Suppressor macrophage treated with lipopolysaccharide for 4 hours (primary cell): ENCODE data around the gene PRDX4.
"Not testable (repeated sequence)": the region's sequence is repeated elsewhere in the genome, so short reads cannot be mapped to it uniquely, and the experiment has no call there.

ENCODE experiments used
- DNase-seq: peaks from one replicate; pipeline ENCODE4 v3.0.0-alpha.2; 2020

The PRDX4 gene

GRCh38 chrX:23676486-23676885 is 9.2 kb downstream of the PRDX4 start:
- not testable (repeated sequence) for DNase-seq

GRCh38 chrX:23692166-23692565 is 24.9 kb downstream of the PRDX4 start:
- DNase-seq = no peak

DNA sequence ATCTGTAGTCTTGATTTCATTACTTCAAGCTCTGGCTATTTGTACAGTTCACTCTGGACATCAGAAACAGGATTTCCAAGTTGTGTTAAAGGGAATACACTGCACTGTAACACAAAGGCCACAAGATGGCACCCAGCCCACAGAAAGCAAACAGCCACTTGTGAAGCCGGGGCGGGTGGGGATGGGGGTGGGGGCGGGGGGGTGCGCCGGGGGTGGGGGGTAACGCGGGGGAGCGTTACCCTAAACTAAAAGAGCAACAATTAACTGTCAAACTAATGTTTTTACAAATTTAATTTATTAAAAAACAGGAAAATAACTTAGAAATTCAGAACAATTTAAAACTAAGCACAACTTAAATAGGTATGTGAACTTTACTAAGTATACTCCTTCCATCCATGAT is 27.3 kb downstream of the PRDX4 start:
- DNase-seq = peak; percentile 49

DNA sequence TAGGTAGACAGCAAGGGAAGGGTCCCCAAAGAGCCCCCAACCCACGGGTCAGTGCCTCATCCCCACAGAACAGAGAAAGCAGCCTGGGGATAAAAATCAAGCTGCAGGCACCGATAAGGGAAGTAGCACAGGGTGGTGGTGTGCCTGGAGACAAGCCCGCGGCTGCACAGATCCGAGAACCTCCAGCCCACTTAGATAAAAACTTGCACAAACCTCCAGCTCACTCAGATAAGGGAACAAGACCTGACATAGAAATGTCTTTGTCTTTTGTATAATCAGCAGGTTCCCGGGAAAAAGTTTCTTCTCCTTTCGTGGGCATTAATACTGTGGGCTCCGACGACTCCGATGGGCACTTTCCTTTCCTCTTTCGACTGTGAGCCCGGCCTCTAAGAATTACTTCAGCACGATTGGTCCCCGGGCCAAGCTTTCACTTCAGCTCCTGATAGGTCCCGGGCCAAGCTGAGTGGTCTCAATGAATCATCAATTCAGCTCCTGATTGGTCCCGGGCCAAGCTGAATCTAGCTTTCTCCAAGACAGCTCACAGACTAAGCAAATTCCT is 32.4 kb downstream of the PRDX4 start:
- DNase-seq = peak; percentile 82

GRCh38 chrX:23704673-23705206 is 37.4 kb downstream of the PRDX4 start:
- DNase-seq = no peak

- DNase-seq = no peak
These were observed 37.9 kb downstream of the PRDX4 start for GRCh38 chrX:23705235-23705634.

DNA sequence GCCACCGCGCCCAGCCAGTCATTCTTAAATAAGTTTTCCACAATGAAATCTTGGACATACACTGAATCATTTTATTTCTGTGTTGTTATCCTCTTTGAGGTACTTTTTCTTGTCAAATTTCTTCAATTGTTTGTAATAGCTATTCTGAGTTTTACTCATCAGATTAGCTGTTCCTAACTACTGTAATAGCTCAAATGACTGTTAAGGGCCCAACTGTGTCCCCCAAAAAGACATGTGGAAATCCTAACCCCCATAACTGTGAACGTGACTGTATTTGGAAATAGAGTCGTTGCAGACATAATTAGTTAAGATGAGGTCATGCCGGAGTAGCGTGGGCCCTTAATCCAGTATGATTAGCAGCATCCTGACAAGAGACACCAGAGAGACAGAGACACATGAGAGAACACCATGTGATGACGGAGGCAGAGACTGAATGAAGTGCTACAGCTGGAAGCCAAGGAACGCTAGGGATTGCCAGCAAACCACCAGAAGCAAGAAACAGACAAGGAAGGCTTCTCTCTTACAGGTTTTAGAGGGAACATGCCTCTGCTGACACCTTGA is 52.9 kb downstream of the PRDX4 start:
- DNase-seq = no peak

GRCh38 chrX:23726191-23726590 is 58.9 kb downstream of the PRDX4 start:
- peak; percentile 20 for DNase-seq

DNA sequence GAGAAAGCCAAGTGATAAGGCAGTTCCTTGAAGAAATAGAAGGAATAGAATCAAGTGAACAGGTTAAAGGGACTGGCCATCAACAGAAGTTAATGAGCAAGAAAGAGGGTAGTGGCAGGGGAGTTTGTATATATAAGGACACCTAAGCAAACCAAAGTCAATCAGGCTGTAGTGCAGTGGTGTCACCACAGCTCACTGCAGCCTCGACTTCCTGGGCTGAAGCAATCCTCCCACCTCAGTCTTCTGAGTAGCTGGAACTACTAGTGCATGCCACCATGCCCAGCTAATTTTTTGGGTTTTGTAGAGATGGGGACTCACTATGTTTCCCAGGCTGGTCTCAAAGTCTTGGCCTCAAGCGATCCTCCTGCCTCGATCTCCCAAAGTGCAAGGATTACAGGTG is 59.9 kb downstream of the PRDX4 start:
- peak; percentile 26 for DNase-seq

GRCh38 chrX:23729214-23729613 is 61.9 kb downstream of the PRDX4 start:
- DNase-seq = no peak

DNA sequence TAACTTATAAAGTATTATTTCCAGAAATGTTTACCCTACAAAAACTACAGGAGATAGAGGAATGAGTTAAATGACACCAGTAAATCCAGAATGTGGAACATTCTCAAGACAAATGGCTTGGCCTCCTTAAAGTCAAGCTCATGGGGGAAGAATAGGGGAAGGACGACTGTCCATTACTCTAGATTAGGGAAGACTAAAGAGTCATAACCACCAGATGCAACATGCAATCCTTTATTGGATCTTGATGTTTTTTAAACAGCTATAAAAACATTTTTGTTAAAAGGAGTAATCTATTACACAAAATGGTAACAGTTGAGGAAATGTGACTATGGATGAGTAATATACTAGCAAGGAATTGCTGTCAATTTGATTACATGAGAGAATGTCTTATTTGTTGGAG is 64.7 kb downstream of the PRDX4 start:
- peak; percentile 49 for DNase-seq

DNA sequence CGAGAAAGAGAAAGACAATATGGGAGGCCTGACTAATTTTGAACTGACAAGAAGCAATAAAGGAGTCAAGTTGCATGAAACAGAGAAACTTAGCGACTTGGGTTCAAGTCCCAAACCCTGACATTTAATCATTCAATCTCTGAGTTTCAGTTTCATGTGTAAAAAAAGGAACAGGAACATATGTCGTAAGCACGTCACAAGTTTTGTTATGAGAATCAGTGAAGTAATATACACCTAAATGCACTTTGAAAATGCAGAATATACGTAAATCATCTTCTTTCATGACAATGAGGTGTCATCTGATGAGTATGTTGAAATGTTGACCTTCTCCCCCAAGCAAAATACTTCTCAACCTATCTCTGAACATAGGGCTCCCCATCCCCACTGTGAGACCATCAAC is 65.4 kb downstream of the PRDX4 start:
- peak; percentile 91 for DNase-seq
